Measurements from ENCODE around the gene SMG5.

- no peak for TF ChIP-seq CTCF (IDR thresholded peaks at IDR 0.05; ENCODE audit: low read length)
- TF ChIP-seq EZH2 (optimal IDR thresholded peaks at IDR 0.05; ENCODE audit: low read depth, low read length) = no peak
- no peak for TF ChIP-seq EZH2phosphoT487 (IDR thresholded peaks at IDR 0.05; ENCODE audit: low read length)
Measured at GRCh38 chr1:156213644-156213966, 69.0 kb downstream of the SMG5 start.

Measured in MM.1S (cell line).